ENCODE measurements around the gene ZNF330. TPM values are rescaled to one million over a fixed set of nuclear protein-coding genes. Genes with fewer than 3 reads are reported as not detected.
"Not testable (repeated sequence)": the region's sequence is repeated elsewhere in the genome, so short reads cannot be mapped to it uniquely, and the experiment has no call there.

ZNF330 gene
- 10 to 100 TPM; 43.6 to 58.9 (median 57.8) TPM for polyA plus RNA-seq (ENCODE audit: insufficient read length in 4 of 4)

DNA sequence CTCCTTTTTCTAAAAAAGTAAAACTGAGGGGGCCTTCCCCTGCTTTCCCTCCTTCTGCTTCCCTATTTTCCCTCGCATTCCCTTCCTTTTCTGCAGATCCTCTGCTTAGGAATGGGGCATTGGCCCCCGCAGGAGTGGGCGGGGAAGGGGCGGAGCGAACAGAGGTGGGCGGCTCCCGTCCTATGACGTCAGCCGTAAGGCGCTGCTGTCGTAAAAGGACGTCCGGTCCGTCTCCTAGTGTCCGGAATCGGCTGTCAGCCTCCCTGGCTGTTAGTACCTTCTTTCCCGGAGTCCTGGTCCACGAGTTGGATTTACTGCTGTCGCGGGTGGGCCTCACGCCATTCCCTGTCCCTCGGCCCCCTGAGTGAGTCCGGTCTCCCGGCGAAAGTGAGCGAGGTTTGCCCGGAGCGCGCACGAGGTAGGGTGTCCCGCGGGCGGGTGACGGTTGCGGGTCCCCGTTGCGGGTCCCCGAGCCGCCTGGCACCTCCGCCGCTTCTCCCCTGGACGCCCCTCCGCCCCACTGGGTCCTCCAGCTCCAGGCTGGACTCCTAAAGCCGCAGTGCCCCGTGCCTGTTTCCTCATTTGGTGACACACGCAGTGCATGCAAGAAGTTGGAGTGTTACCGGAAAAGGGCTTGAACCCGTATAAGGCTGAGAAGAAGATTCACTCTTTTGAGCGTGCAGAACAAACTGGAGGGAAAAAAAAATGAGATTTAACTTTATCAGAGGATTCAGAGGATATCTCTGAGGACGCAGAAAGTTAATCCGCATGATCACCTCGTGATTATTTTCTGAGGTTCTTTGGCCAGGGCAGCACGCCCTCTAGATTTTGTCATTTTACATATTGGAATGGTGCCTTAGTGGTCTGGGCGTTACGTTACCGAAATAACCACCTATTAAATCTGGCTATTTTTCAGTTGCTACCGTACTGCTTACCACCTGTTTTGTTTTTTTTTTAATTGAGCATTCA lies at the start of gene ZNF330:
Gene ZNF330, plus strand, starts transcription at position 205 of the 969 bp plus-strand sequence. CDS start 1,477 bp downstream, outside the sequence.
- DNase-seq (ENCODE audit: low read depth in 4 of 4, low spot score in 3 of 4) = peak; percentile 78 to 88 (median 85)

DNA sequence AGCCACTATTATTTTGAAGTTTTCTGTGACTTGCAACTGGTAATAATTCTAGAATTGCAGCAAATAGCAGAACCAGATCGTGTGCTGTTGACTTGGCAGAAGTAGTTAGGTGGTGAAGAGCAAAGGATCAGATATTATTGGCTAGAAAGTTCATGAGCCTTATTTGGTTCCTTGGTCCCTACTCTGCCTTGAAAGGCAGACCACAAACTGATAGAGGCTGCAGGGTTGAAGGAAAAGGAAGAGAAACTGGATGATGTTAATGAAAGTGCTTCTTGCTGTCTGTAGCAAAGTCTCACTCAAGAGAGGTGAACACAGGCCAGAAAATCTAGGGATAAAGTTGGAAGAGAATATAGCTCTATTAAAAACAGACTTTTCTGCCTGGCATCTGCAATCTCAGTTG lies 46.2 kb upstream of the ZNF330 start:
- DNase-seq (ENCODE audit: low read depth in 4 of 4, low spot score in 3 of 4) = no peak

- DNase-seq (ENCODE audit: low read depth in 4 of 4, low spot score in 3 of 4) = no peak
Observed at GRCh38 chr4:141177171-141177570, 43.5 kb upstream of the ZNF330 start.

- no peak for DNase-seq (ENCODE audit: low read depth in 4 of 4, low spot score in 3 of 4)
Observed at GRCh38 chr4:141179474-141180373, 41.0 kb upstream of the ZNF330 start.

GRCh38 chr4:141180991-141181761 lies 39.5 kb upstream of the ZNF330 start:
- no peak for DNase-seq (ENCODE audit: low read depth in 4 of 4, low spot score in 3 of 4)

- not testable (repeated sequence) for DNase-seq (ENCODE audit: low read depth in 4 of 4, low spot score in 3 of 4)
Observed at GRCh38 chr4:141183491-141183890, 37.2 kb upstream of the ZNF330 start.

- no peak for DNase-seq (ENCODE audit: low read depth in 4 of 4, low spot score in 3 of 4)
Observed at GRCh38 chr4:141192564-141192963, 28.1 kb upstream of the ZNF330 start.

GRCh38 chr4:141193516-141194034 lies 27.1 kb upstream of the ZNF330 start:
- DNase-seq (ENCODE audit: low read depth in 4 of 4, low spot score in 3 of 4) = no peak

- DNase-seq (ENCODE audit: low read depth in 4 of 4, low spot score in 3 of 4) = no peak
Observed at GRCh38 chr4:141195095-141195707, 25.5 kb upstream of the ZNF330 start.

DNA sequence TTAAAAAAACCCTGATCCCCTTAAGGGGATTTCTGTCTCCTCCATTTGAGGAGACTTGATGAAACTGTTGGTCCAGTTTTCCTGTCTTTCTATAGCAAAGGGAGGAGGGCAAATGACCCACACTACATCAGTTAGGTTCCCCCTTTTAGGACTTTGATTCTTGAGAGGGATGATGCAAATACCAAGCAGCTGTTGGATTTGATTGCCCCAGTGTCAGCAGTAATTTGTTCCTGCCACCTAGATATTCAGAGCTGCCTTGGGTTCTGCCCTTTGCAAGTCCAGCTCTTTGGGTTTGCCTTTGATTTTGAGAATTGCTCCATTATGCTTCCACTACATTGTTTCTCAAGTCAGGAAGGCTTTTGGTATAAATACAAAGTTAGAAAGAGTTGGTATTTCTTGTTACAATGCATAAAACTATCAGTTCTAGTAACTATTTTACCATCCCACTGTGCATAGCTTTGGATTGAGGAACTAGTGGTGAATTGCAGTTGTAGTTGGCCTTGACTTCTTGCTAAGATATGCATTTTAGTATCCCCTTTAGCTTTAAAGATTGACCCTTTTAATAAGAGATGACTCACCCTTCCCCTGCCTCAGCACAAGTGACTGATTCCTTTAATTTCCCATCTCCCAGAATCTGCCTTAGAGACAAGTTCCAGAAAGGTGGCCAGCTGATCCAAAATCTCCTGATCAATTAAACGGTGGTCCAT lies 24.3 kb upstream of the ZNF330 start:
- DNase-seq (ENCODE audit: low read depth in 4 of 4, low spot score in 3 of 4) = no peak

- DNase-seq (ENCODE audit: low read depth in 4 of 4, low spot score in 3 of 4) = no peak
Observed at GRCh38 chr4:141207961-141208360, 12.7 kb upstream of the ZNF330 start.

DNA sequence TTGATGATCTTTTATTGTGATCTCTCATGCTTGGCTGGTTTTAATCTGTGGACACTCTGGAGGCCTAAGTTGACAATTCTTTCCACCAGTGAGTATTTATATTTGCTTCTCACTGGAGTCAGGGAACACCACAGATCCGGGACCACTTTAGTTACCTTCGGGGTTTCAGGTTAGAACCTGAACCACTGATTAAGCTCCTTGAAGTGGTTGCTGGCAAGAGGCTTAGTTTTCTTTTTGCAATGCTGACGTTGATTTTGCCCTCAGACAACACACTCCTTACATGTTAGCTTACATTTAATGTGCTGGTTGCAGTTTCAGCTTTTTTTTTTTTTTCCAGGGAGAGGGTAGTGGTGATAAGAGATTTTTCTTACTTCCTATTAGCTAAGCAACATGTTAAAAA lies 10.5 kb upstream of the ZNF330 start:
- DNase-seq (ENCODE audit: low read depth in 4 of 4, low spot score in 3 of 4) = no peak

DNA sequence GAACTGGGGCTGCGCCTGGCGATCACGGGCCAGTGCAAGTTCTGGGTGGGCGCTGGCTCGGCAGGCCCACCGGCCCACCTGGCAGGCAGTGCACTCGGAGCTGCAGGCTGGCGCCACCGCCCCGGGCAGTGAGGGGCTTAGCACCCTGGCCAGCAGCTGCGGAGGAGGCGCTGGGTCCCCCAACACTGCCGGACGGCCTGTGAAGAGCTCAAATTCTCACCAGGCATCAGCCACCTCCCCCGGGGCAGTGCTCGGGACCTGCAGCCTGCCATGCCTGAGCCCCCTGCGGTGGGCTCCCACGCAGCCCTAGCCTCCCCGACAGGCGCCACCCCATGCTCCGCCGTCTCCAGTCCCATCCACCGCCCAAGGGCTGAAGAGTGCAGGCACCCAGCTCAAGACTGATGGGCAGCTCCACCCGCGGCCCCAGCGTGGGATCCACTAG lies 7.1 kb upstream of the ZNF330 start:
- no peak for DNase-seq (ENCODE audit: low read depth in 4 of 4, low spot score in 3 of 4)

DNA sequence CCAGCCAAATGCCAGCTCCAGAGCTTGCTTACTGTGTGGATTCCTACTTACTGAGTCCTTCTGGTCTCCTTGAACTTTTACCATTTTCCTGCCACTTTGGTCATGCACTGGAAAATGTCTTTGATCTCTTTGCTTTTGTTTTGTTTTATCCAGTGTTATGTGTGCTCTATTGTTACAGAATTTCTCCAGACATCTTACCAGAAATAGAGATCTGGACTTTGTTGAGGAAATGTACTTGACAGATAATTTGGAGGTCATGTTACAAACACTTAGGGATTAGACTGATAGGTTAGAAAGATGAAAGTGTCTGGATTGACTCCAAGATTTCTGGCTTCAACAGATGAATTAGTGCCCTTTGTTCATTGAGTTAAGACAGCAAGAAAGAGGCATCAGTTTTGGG lies 5.7 kb upstream of the ZNF330 start:
- no peak for DNase-seq (ENCODE audit: low read depth in 4 of 4, low spot score in 3 of 4)

DNA sequence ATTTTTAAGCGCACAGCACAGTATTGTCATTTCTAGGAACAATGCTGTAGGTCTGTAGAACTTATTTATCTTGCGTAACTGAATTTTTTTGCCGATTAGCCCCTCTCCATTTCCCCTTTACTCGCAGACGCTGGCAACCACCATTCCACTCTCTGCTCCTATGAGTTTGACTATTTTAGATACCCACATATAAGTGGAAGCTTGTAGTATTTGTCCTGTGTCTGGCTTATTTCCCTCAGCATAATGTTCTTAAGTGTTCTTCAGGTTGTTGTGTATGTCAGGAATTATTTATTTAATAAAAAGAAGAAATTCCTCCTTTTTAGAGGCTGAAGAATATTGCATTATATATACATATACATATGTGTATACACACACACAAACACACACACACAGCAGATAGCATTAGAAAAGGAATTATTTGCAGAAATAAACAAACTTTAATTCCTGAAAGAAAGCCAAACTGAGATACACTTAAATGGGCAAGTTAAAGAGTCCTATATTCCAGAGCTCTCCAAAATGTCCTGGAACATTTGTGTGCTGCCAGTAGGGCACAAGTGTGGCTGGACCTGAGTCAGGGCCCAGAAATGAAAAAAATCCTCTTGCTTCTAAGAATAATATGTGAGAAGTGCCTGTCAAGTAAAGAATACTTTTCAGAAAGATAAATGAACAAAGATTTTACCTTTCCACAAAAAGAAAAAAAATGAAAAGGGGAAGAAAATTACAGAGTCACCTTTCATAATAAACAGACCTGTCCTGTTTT lies 4.5 kb upstream of the ZNF330 start:
- no peak for DNase-seq (ENCODE audit: low read depth in 4 of 4, low spot score in 3 of 4)

- peak in 1 of 4 donors; percentile 1 for DNase-seq (ENCODE audit: low read depth in 4 of 4, low spot score in 3 of 4)
Observed at GRCh38 chr4:141220271-141220670, 424 bp upstream of the ZNF330 start.

GRCh38 chr4:141223418-141223817 lies 2.7 kb downstream of the ZNF330 start:
- DNase-seq (ENCODE audit: low read depth in 4 of 4, low spot score in 3 of 4) = no peak

- DNase-seq (ENCODE audit: low read depth in 4 of 4, low spot score in 3 of 4) = not testable (repeated sequence)
Observed at GRCh38 chr4:141227280-141227679, 6.6 kb downstream of the ZNF330 start.

All from left renal pelvis (tissue), 4 donors.